Panc1 (cell line): Measurements from ENCODE around the gene APOL6. TPM values are rescaled to one million over a fixed set of nuclear protein-coding genes. Genes with fewer than 3 reads are reported as not detected.

Source experiments
- ATAC-seq: fragments of 200-7000 bp; cut with Tn5 transposase; 2 replicates; pipeline ENCODE4 v1.9.1; 2020; ENCODE audit warnings: mild to moderate bottlenecking, moderate library complexity
- BruUV-seq: library from RNA; stranded (reverse); fragments of 400-500 nt; replicated peaks from 2 replicates; lab custom pipeline; 2021; lab: Mats Ljungman, UMichigan
- CTCF ChIA-PET: fragments of 300-600 bp; sonication (Branson Sonifier 250); formaldehyde crosslinking; loops from one replicate; lab custom pipeline; 2022; ENCODE audit warnings: antibody characterized with exemption; lab: Charles Lee
- POLR2A ChIA-PET: fragments of 300-600 bp; sonication (Branson Sonifier 250); formaldehyde crosslinking; loops from one replicate; lab custom pipeline; 2022; ENCODE audit warnings: antibody characterized with exemption; lab: Charles Lee
- DNase-seq: peaks from one replicate; pipeline ENCODE4 v3.0.0-alpha.2; 2010; ENCODE audit warnings: low read depth, low spot score
- H3K27ac ChIP-seq: 2 replicates; pipeline ENCODE4 v1.5.1; 2011; ENCODE audit warnings: mild to moderate bottlenecking, low read length, inconsistent platforms
- H3K27me3 ChIP-seq: fragments of 200-500 bp; sonication (Bioruptor generic); 2 replicates; pipeline ENCODE4 v1.6.0; 2014; ENCODE audit warnings: low read length, inconsistent platforms; ENCODE audit not compliant: control insufficient read depth, insufficient read depth
- H3K36me3 ChIP-seq: fragments of 200-500 bp; sonication (Bioruptor generic); 2 replicates; pipeline ENCODE4 v1.5.1; 2014; ENCODE audit warnings: inconsistent platforms, mild to moderate bottlenecking, low read length, moderate library complexity; ENCODE audit not compliant: control insufficient read depth, insufficient read depth
- H3K4me1 ChIP-seq: 2 replicates; pipeline ENCODE4 v1.5.1; 2011; ENCODE audit warnings: inconsistent platforms, mild to moderate bottlenecking, low read length, moderate library complexity; ENCODE audit not compliant: control insufficient read depth, insufficient read depth
- H3K4me3 ChIP-seq, 2 experiments: 2 replicates each; pipeline ENCODE4 v1.5.1; 2011 to 2012; ENCODE audit warnings: low read depth in 2 of 2, low read length in 2 of 2, mild to moderate bottlenecking in 2 of 2, inconsistent platforms in 1 of 2, moderate library complexity in 1 of 2
- H3K9me3 ChIP-seq: fragments of 200-500 bp; sonication (Bioruptor generic); 2 replicates; pipeline ENCODE4 v1.5.1; 2014; ENCODE audit warnings: low read depth, mild to moderate bottlenecking, inconsistent platforms, low read length, moderate library complexity; ENCODE audit not compliant: control insufficient read depth, insufficient read depth
- POLR2AphosphoS5 ChIP-seq: IDR thresholded peaks from 2 replicates; pipeline ENCODE4 v1.6.1; 2012; ENCODE audit warnings: mild to moderate bottlenecking, low read depth, low read length, moderate library complexity
- REST ChIP-seq, 2 experiments: IDR thresholded peaks; 2 replicates each; pipeline ENCODE4 v1.6.1; 2011 to 2012; ENCODE audit warnings: low read depth in 2 of 2, control low read depth in 1 of 2, low read length in 1 of 2, mild to moderate bottlenecking in 1 of 2, moderate library complexity in 1 of 2; ENCODE audit not compliant: insufficient read depth in 1 of 2
- SIN3A ChIP-seq: IDR thresholded peaks from 2 replicates; pipeline ENCODE4 v1.6.1; 2012; ENCODE audit warnings: low read depth, mild to moderate bottlenecking, low read length, moderate library complexity, borderline replicate concordance; ENCODE audit not compliant: insufficient read depth
- TCF7L2 ChIP-seq: IDR thresholded peaks from 2 replicates; pipeline ENCODE4 v1.6.1; 2011; ENCODE audit warnings: mild to moderate bottlenecking, low read depth, low read length, inconsistent platforms
- in situ Hi-C: cut with HindIII; loops from 2 replicates; pipeline ENCODE4 v1.10.0; 2016; ENCODE audit warnings: low sequenced_read_pairs, low pct_unique_long_range_greater_than_20kb
- intact Hi-C: fragments of 100-400 bp; cut with micrococcal nuclease; formaldehyde crosslinking; loops from one replicate; pipeline ENCODE4 v1.10.0; 2022; ENCODE audit not compliant: unreplicated experiment
- total RNA-seq: library from RNA; stranded (reverse); gene quantifications from one replicate; pipeline ENCODE4 v1.2.1, GENCODE V29; 2021; ENCODE audit not compliant: unreplicated experiment
- TF ChIP-seq, protein P1 (sequence below): fragments of 450-650 bp; IDR thresholded peaks from 2 replicates; pipeline ENCODE4 v1.5.1; 2017; ENCODE audit warnings: mild to moderate bottlenecking

APOL6 gene
- total RNA-seq, 1 experiment from 2014 or later: 16.4 TPM

GRCh38 chr22:35651085-35651484 lies 2.8 kb downstream of the APOL6 start:
- POLR2A ChIA-PET: no interaction called here
- DNase-seq (no peak), ATAC-seq (no peak)
- CTCF ChIA-PET: no interaction called here
- Histone ChIP-seq H3K27ac (no peak overlapping the region; the same call in 1 of the 2 replicates), H3K9me3 (no peaks in the 10 kb centered on the region), H3K36me3 (no peaks in the 10 kb centered on the region; the same call in 1 of the 2 replicates), H3K4me3 (no peak overlapping the region), H3K4me1 (peaks cover 22% of the 10 kb centered on the region), H3K27me3 (no peaks in the 10 kb centered on the region)
- intact Hi-C loops: no loop called here
- in situ Hi-C loops: no loop called here
- BruUV-seq: no TSS peak
- TF ChIP-seq SIN3A: no peak
- TF ChIP-seq, protein P1, sequence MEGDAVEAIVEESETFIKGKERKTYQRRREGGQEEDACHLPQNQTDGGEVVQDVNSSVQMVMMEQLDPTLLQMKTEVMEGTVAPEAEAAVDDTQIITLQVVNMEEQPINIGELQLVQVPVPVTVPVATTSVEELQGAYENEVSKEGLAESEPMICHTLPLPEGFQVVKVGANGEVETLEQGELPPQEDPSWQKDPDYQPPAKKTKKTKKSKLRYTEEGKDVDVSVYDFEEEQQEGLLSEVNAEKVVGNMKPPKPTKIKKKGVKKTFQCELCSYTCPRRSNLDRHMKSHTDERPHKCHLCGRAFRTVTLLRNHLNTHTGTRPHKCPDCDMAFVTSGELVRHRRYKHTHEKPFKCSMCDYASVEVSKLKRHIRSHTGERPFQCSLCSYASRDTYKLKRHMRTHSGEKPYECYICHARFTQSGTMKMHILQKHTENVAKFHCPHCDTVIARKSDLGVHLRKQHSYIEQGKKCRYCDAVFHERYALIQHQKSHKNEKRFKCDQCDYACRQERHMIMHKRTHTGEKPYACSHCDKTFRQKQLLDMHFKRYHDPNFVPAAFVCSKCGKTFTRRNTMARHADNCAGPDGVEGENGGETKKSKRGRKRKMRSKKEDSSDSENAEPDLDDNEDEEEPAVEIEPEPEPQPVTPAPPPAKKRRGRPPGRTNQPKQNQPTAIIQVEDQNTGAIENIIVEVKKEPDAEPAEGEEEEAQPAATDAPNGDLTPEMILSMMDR: no peak
- TF ChIP-seq TCF7L2: no peak
- TF ChIP-seq POLR2AphosphoS5: no peak
- TF ChIP-seq REST (IDR thresholded peaks at IDR 0.05; ENCODE audit: insufficient read depth in 1 of 2, low read depth in 2 of 2, low read length in 1 of 2): no peak

DNA sequence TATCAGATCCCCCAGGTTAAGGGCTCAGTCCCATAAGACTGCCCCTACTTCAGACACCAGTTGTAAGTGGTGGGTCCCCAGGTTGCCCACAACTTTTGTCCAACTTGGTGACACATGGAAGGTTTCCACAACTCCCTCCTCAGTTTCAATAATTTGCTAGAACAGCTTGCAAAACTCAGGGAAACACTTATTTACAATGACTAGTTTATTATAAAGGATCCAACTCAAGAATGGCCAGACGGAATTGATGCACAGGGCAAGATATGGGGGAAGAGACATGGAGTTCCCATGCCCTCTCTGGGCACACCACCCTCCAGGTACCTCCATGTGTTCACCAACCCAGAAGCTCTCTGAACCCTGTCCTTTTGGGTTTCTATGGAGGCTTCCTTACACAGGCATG lies 5.6 kb downstream of the APOL6 start:
- in situ Hi-C loops: no loop called here
- CTCF ChIA-PET: no interaction called here
- Histone ChIP-seq H3K36me3 (no peaks in the 10 kb centered on the region; the same call in 1 of the 2 replicates), H3K4me1 (peaks cover 7% of the 10 kb centered on the region; the same call in 1 of the 2 replicates), H3K27ac (no peak overlapping the region; the same call in 1 of the 2 replicates), H3K27me3 (no peaks in the 10 kb centered on the region), H3K4me3 (no peak overlapping the region), H3K9me3 (no peaks in the 10 kb centered on the region)
- no peak for DNase-seq
- no TSS peak for BruUV-seq
- POLR2A ChIA-PET: no interaction called here
- intact Hi-C loops: no loop called here
- TF ChIP-seq SIN3A: no peak
- no peak for TF ChIP-seq POLR2AphosphoS5
- TF ChIP-seq, protein P1: no peak
- TF ChIP-seq REST (IDR thresholded peaks at IDR 0.05; ENCODE audit: insufficient read depth in 1 of 2, low read depth in 2 of 2, low read length in 1 of 2): no peak
- TF ChIP-seq TCF7L2: no peak
- ATAC-seq: no peak
